Pulmonary artery endothelial cell (primary cell): ENCODE data around the gene NARS2. TPM values are rescaled to one million over a fixed set of nuclear protein-coding genes. Genes with fewer than 3 reads are reported as not detected.
"Not testable (repeated sequence)": the region's sequence is repeated elsewhere in the genome, so short reads cannot be mapped to it uniquely, and the experiment has no call there.

Experiments
- DNase-seq: peaks from one replicate; pipeline ENCODE4 v3.0.0-alpha.2; 2011; ENCODE audit warnings: low read depth, low spot score
- total RNA-seq: library from RNA; depleted of rRNA; stranded (reverse); fragments of >200 nt; gene quantifications from 2 replicates; pipeline ENCODE4 v1.2.3, GENCODE V29; 2014

Gene NARS2
- total RNA-seq, 1 donor from 2014 or later, result 15.0 TPM

GRCh38 chr11:78577495-78577894, 2.8 kb upstream of the NARS2 start:
- no peak for DNase-seq

GRCh38 chr11:78576549-78577097, 2.0 kb upstream of the NARS2 start:
- no peak for DNase-seq

- DNase-seq, result no peak
These were observed 814 bp upstream of the NARS2 start for GRCh38 chr11:78575478-78575877.

GRCh38 chr11:78573681-78574080, 983 bp downstream of the NARS2 start:
- no peak for DNase-seq

GRCh38 chr11:78573271-78573670, 1.4 kb downstream of the NARS2 start:
- DNase-seq, result no peak

GRCh38 chr11:78572394-78572793, 2.3 kb downstream of the NARS2 start:
- DNase-seq, result no peak

- no peak for DNase-seq
These were observed 4.6 kb downstream of the NARS2 start for GRCh38 chr11:78570031-78570430.

- no peak for DNase-seq
These were observed 7.5 kb downstream of the NARS2 start for GRCh38 chr11:78567209-78567608.

GRCh38 chr11:78564490-78565467, 9.9 kb downstream of the NARS2 start:
- DNase-seq, result peak; percentile 27

GRCh38 chr11:78564037-78564436, 10.6 kb downstream of the NARS2 start:
- not testable (repeated sequence) for DNase-seq

GRCh38 chr11:78563090-78563489, 11.6 kb downstream of the NARS2 start:
- not testable (repeated sequence) for DNase-seq

- no peak for DNase-seq
These were observed 12.3 kb downstream of the NARS2 start for GRCh38 chr11:78562398-78562797.

GRCh38 chr11:78560826-78561484, 13.7 kb downstream of the NARS2 start:
- peak; percentile 64 for DNase-seq

GRCh38 chr11:78560153-78560552, 14.5 kb downstream of the NARS2 start:
- no peak for DNase-seq

- DNase-seq, result no peak
These were observed 17.4 kb downstream of the NARS2 start for GRCh38 chr11:78557236-78557635.

GRCh38 chr11:78555592-78555991, 19.1 kb downstream of the NARS2 start:
- DNase-seq, result no peak

- no peak for DNase-seq
These were observed 21.8 kb downstream of the NARS2 start for GRCh38 chr11:78552881-78553280.

- DNase-seq, result not testable (repeated sequence)
These were observed 22.5 kb downstream of the NARS2 start for GRCh38 chr11:78552139-78552538.

GRCh38 chr11:78551066-78551465, 23.6 kb downstream of the NARS2 start:
- no peak for DNase-seq

GRCh38 chr11:78549624-78550409, 24.8 kb downstream of the NARS2 start:
- no peak for DNase-seq

- DNase-seq, result no peak
These were observed 25.6 kb downstream of the NARS2 start for GRCh38 chr11:78548911-78549590.
